Naive thymus-derived CD4-positive, alpha-beta T cell (primary cell): ENCODE results near the gene GET4. TPM values are rescaled to one million over a fixed set of nuclear protein-coding genes. Genes with fewer than 3 reads are reported as not detected.
A peak's percentile ranks its signal among the peaks of the same experiment; 100 is the strongest.
"Not testable (repeated sequence)": the region's sequence is repeated elsewhere in the genome, so short reads cannot be mapped to it uniquely, and the experiment has no call there.

Source experiments
- ATAC-seq: fragments of 150-1000 bp; cut with Tn5 transposase; 2 replicates; pipeline ENCODE4 v1.10.0; 2021; ENCODE audit warnings: mild to moderate bottlenecking, moderate library complexity
- CTCF ChIA-PET: fragments of 350-600 bp; sonication (Branson Sonifier 250); formaldehyde crosslinking; loops from one replicate; lab custom pipeline; 2021; ENCODE audit warnings: antibody characterized with exemption; lab: Charles Lee
- POLR2A ChIA-PET: fragments of 350-600 bp; sonication (Branson Sonifier 250); formaldehyde crosslinking; loops from one replicate; lab custom pipeline; 2021; ENCODE audit warnings: antibody characterized with exemption, inconsistent platforms; lab: Charles Lee
- DNase-seq, 9 donors: peaks; one replicate each; pipeline versions ENCODE4 v3.0.0 to v3.0.0-alpha.2; 2020 to 2022; ENCODE audit warnings: mixed read lengths in 1 of 9
- H3K27ac ChIP-seq: one replicate; pipeline ENCODE4 v1.7.0; 2013; ENCODE audit warnings: mild to moderate bottlenecking, low read depth, low read length, moderate library complexity
- H3K27me3 ChIP-seq, 2 donors: one replicate each; pipeline ENCODE4 v1.7.0; 2013; ENCODE audit warnings: low read length in 2 of 2, mild to moderate bottlenecking in 2 of 2, moderate library complexity in 2 of 2; ENCODE audit not compliant: control insufficient read depth in 2 of 2, insufficient read depth in 2 of 2
- H3K36me3 ChIP-seq, 3 experiments: 1 replicate in 2 of 3; 2 replicates in 1 of 3; pipeline ENCODE4 v1.7.0; 2013; ENCODE audit warnings: low read length in 3 of 3, mild to moderate bottlenecking in 3 of 3, moderate library complexity in 1 of 3; ENCODE audit not compliant: insufficient read depth in 3 of 3, control insufficient read depth in 2 of 3
- H3K4me1 ChIP-seq, 2 donors: one replicate each; pipeline ENCODE4 v1.7.0; 2013; ENCODE audit warnings: low read length in 2 of 2, mild to moderate bottlenecking in 2 of 2, moderate library complexity in 1 of 2; ENCODE audit not compliant: control insufficient read depth in 2 of 2, insufficient read depth in 2 of 2
- H3K4me3 ChIP-seq: 2 replicates; pipeline ENCODE4 v1.7.0; 2013; ENCODE audit warnings: mild to moderate bottlenecking, low read length
- H3K9me3 ChIP-seq, 3 experiments: 1 replicate in 2 of 3; 2 replicates in 1 of 3; pipeline ENCODE4 v1.7.0; 2013; ENCODE audit warnings: low read length in 3 of 3; ENCODE audit not compliant: control insufficient read depth in 2 of 3
- H3K27ac Mint-ChIP-seq, 9 donors: one replicate each; pipeline ENCODE4 v1.8.0; 2020 to 2022; ENCODE audit warnings: mixed read lengths in 9 of 9, mild to moderate bottlenecking in 8 of 9, moderate library complexity in 5 of 9, inconsistent platforms in 2 of 9
- H3K27me3 Mint-ChIP-seq, 5 donors: one replicate each; pipeline ENCODE4 v1.8.0; 2021 to 2022; ENCODE audit warnings: mixed read lengths in 5 of 5, mild to moderate bottlenecking in 1 of 5
- H3K36me3 Mint-ChIP-seq, 5 donors: one replicate each; pipeline ENCODE4 v1.8.0; 2020 to 2022; ENCODE audit warnings: mixed read lengths in 5 of 5, mild to moderate bottlenecking in 3 of 5, inconsistent platforms in 1 of 5
- H3K4me1 Mint-ChIP-seq, 7 donors: one replicate each; pipeline ENCODE4 v1.8.0; 2020 to 2022; ENCODE audit warnings: mixed read lengths in 7 of 7, mild to moderate bottlenecking in 3 of 7, inconsistent platforms in 1 of 7
- H3K4me3 Mint-ChIP-seq, 10 donors: one replicate each; pipeline ENCODE4 v1.8.0; 2020 to 2022; ENCODE audit warnings: mild to moderate bottlenecking in 10 of 10, mixed read lengths in 10 of 10, moderate library complexity in 6 of 10, inconsistent platforms in 2 of 10
- H3K9me3 Mint-ChIP-seq, 11 donors: one replicate each; pipeline ENCODE4 v1.8.0; 2020 to 2022; ENCODE audit warnings: mixed read lengths in 11 of 11, mild to moderate bottlenecking in 4 of 11, inconsistent platforms in 1 of 11, moderate library complexity in 1 of 11
- intact Hi-C, 2 donors: fragments of 100-400 bp; cut with micrococcal nuclease; formaldehyde crosslinking; loops; one replicate each; pipeline ENCODE4 v1.15.1; 2023
- polyA plus RNA-seq, 2 donors: library from polyadenylated mRNA; unstranded; fragments of 300-500 nt; fragmentation: Illumina TruSeq; gene quantifications; one replicate each; pipeline ENCODE4 v1.2.3, GENCODE V29; 2021
- total RNA-seq, 6 experiments: library from RNA in 5 of 6; stranded (reverse) in 5 of 6; gene quantifications; 1 replicate in 5 of 6; 2 replicates in 1 of 6; pipeline ENCODE4 v1.2.3 and lab custom pipeline; 2021 to 2026

GET4 gene
- total and polyA plus RNA-seq, 7 experiments from 2014 or later, result 20.5 to 82.1 (median 51.8) TPM

DNA sequence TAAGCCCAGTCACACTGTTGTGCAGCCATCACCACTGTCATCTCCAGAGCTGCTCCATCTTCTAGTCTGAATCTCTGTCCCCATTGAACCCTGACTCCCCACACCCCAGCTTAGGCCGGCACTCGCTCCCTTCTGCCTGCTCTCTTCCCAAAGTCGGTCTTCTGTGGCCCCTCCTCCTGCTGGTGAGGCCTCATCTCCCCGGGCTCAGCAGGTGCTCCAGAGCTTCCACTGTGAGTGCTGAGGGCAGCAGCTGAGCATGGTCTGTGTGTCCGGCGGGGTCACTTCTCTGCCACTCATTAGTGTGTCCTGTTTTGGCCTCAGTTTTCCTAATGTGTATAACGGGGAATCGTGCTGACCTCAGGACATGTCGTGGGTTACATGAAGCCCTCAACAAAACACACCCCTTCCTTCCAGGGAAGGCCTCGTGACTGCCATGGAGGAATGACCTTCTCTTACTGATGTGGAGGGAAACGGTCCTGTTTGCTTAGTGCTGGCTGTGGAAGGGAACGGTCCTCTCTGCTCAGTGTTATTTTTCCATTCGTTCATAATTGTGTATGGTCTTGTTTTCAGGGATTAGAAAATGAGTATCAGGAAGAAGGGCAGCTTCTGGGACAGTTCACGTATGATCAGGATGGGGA, 4.3 kb upstream of the GET4 start:
- Histone ChIP-seq H3K4me3 (no peak overlapping the region), H3K27ac (no peak overlapping the region), H3K27me3 (no peaks in the 10 kb centered on the region), H3K9me3 (no peaks in the 10 kb centered on the region), H3K36me3 (peaks cover 0 to 47% (median 3%) of the 10 kb centered on the region in 3 experiments), H3K4me1 (peaks cover 0 to 17% of the 10 kb centered on the region in 2 donors)
- Mint-ChIP-seq H3K36me3 (peaks cover 0 to 25% (median 19%) of the 10 kb centered on the region in 5 donors), H3K27ac (peak overlapping the region in 3 of 9 donors; percentile 47 to 59 (median 48)), H3K4me3 (no peak overlapping the region), H3K4me1 (peaks cover 5 to 19% (median 12%) of the 10 kb centered on the region in 7 donors), H3K27me3 (no peaks in the 10 kb centered on the region), H3K9me3 (no peaks in the 10 kb centered on the region)
- intact Hi-C loops, result loop anchor here in 1 of 2 donors (10.0 kb wide), 1 partner anchor 267 kb away; no protein-coding TSS in a partner anchor
- ChIA-PET CTCF (interaction anchor here (0.6 to 6.3 kb wide), 8 partner anchors 27 to 540 kb away, joined by 3 to 59 read pairs (median 4); no protein-coding TSS in a partner anchor), POLR2A (interaction anchor here (0.7 to 1.5 kb wide), 2 partner anchors 58 to 85 kb away, joined by 3 to 4 read pairs; no protein-coding TSS in a partner anchor)
- DNase-seq, result no peak
- no peak for ATAC-seq

- Mint-ChIP-seq H3K36me3 (peaks cover 0 to 21% (median 16%) of the 10 kb centered on the region in 5 donors), H3K27ac (peak overlapping the region in 4 of 9 donors; percentile 17 to 74 (median 62)), H3K4me1 (peaks cover under 1 to 19% (median 14%) of the 10 kb centered on the region in 7 donors)
- H3K4me1 ChIP-seq, result peaks cover 0 to 17% of the 10 kb centered on the region in 2 donors
- not testable (repeated sequence) for H3K9me3 ChIP-seq, H3K4me3 Mint-ChIP-seq, H3K27me3 Mint-ChIP-seq, H3K27me3 ChIP-seq, H3K9me3 Mint-ChIP-seq, H3K4me3 ChIP-seq, ATAC-seq, DNase-seq, H3K27ac ChIP-seq
- CTCF ChIA-PET, result interaction anchor here (0.7 to 6.3 kb wide), 9 partner anchors 13 to 562 kb away, joined by 3 to 59 read pairs (median 4); no protein-coding TSS in a partner anchor
- peaks cover 0 to 42% (median 3%) of the 10 kb centered on the region in 3 experiments for H3K36me3 ChIP-seq
- POLR2A ChIA-PET, result interaction anchor here (0.7 to 1.5 kb wide), 2 partner anchors 59 to 85 kb away, joined by 3 to 4 read pairs; no protein-coding TSS in a partner anchor
- intact Hi-C loops, result loop anchor here (1.0 to 10.0 kb wide), 6 partner anchors 40 to 550 kb away; partner anchors contain the start of gene SUN1 (in 1 of the 2)
Observed at GRCh38 chr7:872685-873084, 3.7 kb upstream of the GET4 start.

- no peaks in the 10 kb centered on the region for H3K27me3 ChIP-seq
- Mint-ChIP-seq H3K27me3 (no peaks in the 10 kb centered on the region), H3K36me3 (peaks cover 0 to 21% (median 20%) of the 10 kb centered on the region in 5 donors), H3K9me3 (peaks cover 0 to under 1% (median 0%) of the 10 kb centered on the region in 11 donors), H3K4me1 (peaks cover 0 to 25% (median 19%) of the 10 kb centered on the region in 7 donors), H3K4me3 (peak overlapping the region in 3 of 10 donors; percentile 13 to 38 (median 23)), H3K27ac (peak overlapping the region; percentile 31 to 80 (median 65))
- intact Hi-C loops, result loop anchor here (1.0 to 10.0 kb wide), 6 partner anchors 41 to 551 kb away; partner anchors contain the start of gene SUN1 (in 1 of the 2)
- no peak overlapping the region for H3K4me3 ChIP-seq
- POLR2A ChIA-PET, result interaction anchor here (1.5 kb wide), 1 partner anchor 60 kb away, joined by 4 read pairs; no protein-coding TSS in a partner anchor
- ATAC-seq, result peak; percentile 54
- CTCF ChIA-PET, result interaction anchor here (0.7 to 6.3 kb wide), 10 partner anchors 13 to 563 kb away, joined by 3 to 59 read pairs (median 4); no protein-coding TSS in a partner anchor
- no peaks in the 10 kb centered on the region for H3K9me3 ChIP-seq
- H3K36me3 ChIP-seq, result peaks cover 0 to 36% (median 3%) of the 10 kb centered on the region in 3 experiments
- H3K4me1 ChIP-seq, result peaks cover 7 to 24% of the 10 kb centered on the region in 2 donors
- H3K27ac ChIP-seq, result peak overlapping the region; percentile 22
- DNase-seq, result peak; percentile 41 to 72 (median 60)
Observed at GRCh38 chr7:873367-874002, 2.9 kb upstream of the GET4 start.

DNA sequence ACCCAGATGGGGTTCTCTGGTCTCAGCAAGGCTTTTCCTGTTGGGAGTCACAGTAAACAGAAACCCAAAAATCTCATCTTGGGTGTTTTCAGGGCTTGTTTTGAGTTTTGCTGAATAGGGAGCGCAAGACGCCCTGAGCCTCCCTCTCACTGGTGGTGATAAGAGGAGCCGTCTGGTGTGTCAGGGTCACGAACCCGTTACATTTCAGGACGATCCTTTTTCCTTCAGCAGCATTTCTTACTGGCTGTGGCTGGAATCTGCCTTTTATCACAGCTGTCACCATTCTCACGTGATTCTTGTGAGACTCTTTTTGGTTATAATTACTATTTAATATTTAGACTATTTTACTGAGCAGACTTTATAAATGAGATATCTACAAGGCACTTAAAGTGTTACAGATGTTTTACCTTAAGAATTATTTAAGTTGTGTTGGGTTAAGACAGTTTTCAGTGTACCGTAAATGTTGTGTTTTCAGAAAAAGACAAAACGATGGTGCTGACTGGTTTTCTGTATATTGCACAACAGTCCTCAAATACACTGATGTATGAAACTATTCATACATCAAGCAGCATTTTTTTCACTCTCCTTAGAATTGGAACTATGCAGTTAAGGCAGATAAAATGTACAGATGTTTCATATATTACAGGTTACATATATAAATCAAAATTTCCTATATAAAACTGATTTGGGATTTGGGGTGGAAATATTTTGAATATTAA, 2.2 kb upstream of the GET4 start:
- no peak for ATAC-seq
- H3K27ac ChIP-seq, result peak overlapping the region; percentile 24
- Mint-ChIP-seq H3K4me3 (no peak overlapping the region), H3K27ac (peak overlapping the region in 8 of 9 donors; percentile 31 to 80 (median 70)), H3K36me3 (peaks cover 0 to 21% (median 20%) of the 10 kb centered on the region in 5 donors), H3K4me1 (peaks cover 3 to 30% (median 22%) of the 10 kb centered on the region in 7 donors), H3K9me3 (peaks cover 0 to 2% (median 0%) of the 10 kb centered on the region in 11 donors), H3K27me3 (no peaks in the 10 kb centered on the region)
- POLR2A ChIA-PET, result interaction anchor here (1.5 kb wide), 1 partner anchor 61 kb away, joined by 4 read pairs; no protein-coding TSS in a partner anchor
- intact Hi-C loops, result loop anchor here in 1 of 2 donors (10.0 kb wide), 1 partner anchor 269 kb away; no protein-coding TSS in a partner anchor
- DNase-seq, result no peak
- peaks cover 11 to 30% of the 10 kb centered on the region in 2 donors for H3K4me1 ChIP-seq
- no peak overlapping the region for H3K4me3 ChIP-seq
- CTCF ChIA-PET, result interaction anchor here (0.7 to 6.3 kb wide), 5 partner anchors 61 to 296 kb away, joined by 3 to 59 read pairs (median 4); no protein-coding TSS in a partner anchor
- peaks cover 0 to 38% (median 3%) of the 10 kb centered on the region in 3 experiments for H3K36me3 ChIP-seq
- no peaks in the 10 kb centered on the region for H3K27me3 ChIP-seq
- H3K9me3 ChIP-seq, result no peaks in the 10 kb centered on the region

- H3K4me1 Mint-ChIP-seq, result peaks cover 11 to 33% (median 26%) of the 10 kb centered on the region in 7 donors
- H3K27ac Mint-ChIP-seq, result peak overlapping the region in 6 of 9 donors; percentile 36 to 68 (median 58)
- POLR2A ChIA-PET, result interaction anchor here (0.6 to 2.6 kb wide), 3 partner anchors 17 to 100 kb away, joined by 3 to 10 read pairs (median 3); partner anchors contain the start of gene COX19
- no peaks in the 10 kb centered on the region for H3K27me3 Mint-ChIP-seq
- Histone ChIP-seq H3K27me3 (no peaks in the 10 kb centered on the region), H3K4me3 (no peak overlapping the region), H3K9me3 (no peaks in the 10 kb centered on the region), H3K27ac (no peak overlapping the region), H3K4me1 (peaks cover 14 to 33% of the 10 kb centered on the region in 2 donors), H3K36me3 (peaks cover 0 to 36% (median 3%) of the 10 kb centered on the region in 3 experiments)
- H3K4me3 Mint-ChIP-seq, result peak overlapping the region in 4 of 10 donors; percentile 14 to 59 (median 40)
- intact Hi-C loops, result loop anchor here (5.0 to 10.0 kb wide), 3 partner anchors 163 to 273 kb away; no protein-coding TSS in a partner anchor
- CTCF ChIA-PET, result interaction anchor here (0.7 to 6.3 kb wide), 2 partner anchors 87 to 143 kb away, joined by 3 to 59 read pairs; no protein-coding TSS in a partner anchor
- DNase-seq (no peak), ATAC-seq (no peak)
- H3K36me3 Mint-ChIP-seq, result peaks cover 0 to 21% (median 16%) of the 10 kb centered on the region in 5 donors
- H3K9me3 Mint-ChIP-seq, result peaks cover 0 to 2% (median 0%) of the 10 kb centered on the region in 11 donors
Observed at GRCh38 chr7:875051-875450, 1.3 kb upstream of the GET4 start.
